ENCODE data around the gene MTCL3.

MTCL3 gene

GRCh38 chr6:127459231-127459641 lies 59.9 kb downstream of the MTCL3 start, which contains the start of gene KIAA0408:
KIAA0408 (minus strand) TSS chr6:127459389; CDS start chr6:127453981, 5,408 bp downstream.
- Histone ChIP-seq H3K9me3 (replicated peaks; ENCODE audit: control insufficient read depth, insufficient read depth, low read length) (no peaks in the 10 kb centered on the region), H3K36me3 (ENCODE audit: control insufficient read depth in 2 of 2, extremely low read depth in 1 of 2, insufficient read depth in 2 of 2, low read length in 2 of 2) (no peaks in the 10 kb centered on the region), H3K27ac (ENCODE audit: insufficient read depth, low read depth, low read length) (no peak within 1 kb of the TSS), H3K4me3 (replicated peaks in 1 of 3; ENCODE audit: insufficient read depth in 1 of 3, low read depth in 1 of 3, low read length in 3 of 3) (no peak within 1 kb of the TSS), H3K4me1 (ENCODE audit: control insufficient read depth, extremely low read depth, insufficient read depth, low read length) (no peaks in the 10 kb centered on the region), H3K79me2 (ENCODE audit: control insufficient read depth, insufficient read depth, low read length) (no peaks in the 10 kb centered on the region), H2AFZ (ENCODE audit: low read depth, low read length) (no peak within 1 kb of the TSS), H3K9ac (replicated peaks; ENCODE audit: extremely low read depth, insufficient read depth, low read length) (no peak within 1 kb of the TSS), H3K4me2 (ENCODE audit: insufficient read depth, low read length) (no peak within 1 kb of the TSS), H3K9me1 (replicated peaks; ENCODE audit: control insufficient read depth, extremely low read depth, insufficient read depth, low read length) (no peaks in the 10 kb centered on the region), H3K27me3 (ENCODE audit: control insufficient read depth in 2 of 2, insufficient read depth in 2 of 2, low read length in 2 of 2) (peaks cover 0 to 5% of the 10 kb centered on the region in 2 experiments), H4K20me1 (replicated peaks; ENCODE audit: control insufficient read depth, extremely low read depth, insufficient read depth, low read length) (no peaks in the 10 kb centered on the region)
- POLR2A ChIA-PET, result no interaction called here
- dilution Hi-C loops (cut with MboI; ENCODE audit: extremely low pct_ligation_motif_present, low sequenced_read_pairs), result no loop called here
- FAIRE-seq (no peak), DNase-seq (ENCODE audit: low read depth, low spot score) (peak; percentile 23)
- no peak for TF ChIP-seq EZH2 (IDR thresholded peaks at IDR 0.05; ENCODE audit: borderline replicate concordance, low read depth, low read length, severe bottlenecking)
- BruUV-seq (replicated peaks), result no TSS peak
- intact Hi-C loops (cut with micrococcal nuclease), result no loop called here
- CTCF ChIA-PET, result interaction anchor here (1.0 to 2.8 kb wide), 8 partner anchors 11 to 181 kb away, joined by 3 to 21 read pairs (median 4); no protein-coding TSS in a partner anchor

GRCh38 chr6:127458817-127459216 lies 60.3 kb downstream of the MTCL3 start:
- TF ChIP-seq, protein P1, sequence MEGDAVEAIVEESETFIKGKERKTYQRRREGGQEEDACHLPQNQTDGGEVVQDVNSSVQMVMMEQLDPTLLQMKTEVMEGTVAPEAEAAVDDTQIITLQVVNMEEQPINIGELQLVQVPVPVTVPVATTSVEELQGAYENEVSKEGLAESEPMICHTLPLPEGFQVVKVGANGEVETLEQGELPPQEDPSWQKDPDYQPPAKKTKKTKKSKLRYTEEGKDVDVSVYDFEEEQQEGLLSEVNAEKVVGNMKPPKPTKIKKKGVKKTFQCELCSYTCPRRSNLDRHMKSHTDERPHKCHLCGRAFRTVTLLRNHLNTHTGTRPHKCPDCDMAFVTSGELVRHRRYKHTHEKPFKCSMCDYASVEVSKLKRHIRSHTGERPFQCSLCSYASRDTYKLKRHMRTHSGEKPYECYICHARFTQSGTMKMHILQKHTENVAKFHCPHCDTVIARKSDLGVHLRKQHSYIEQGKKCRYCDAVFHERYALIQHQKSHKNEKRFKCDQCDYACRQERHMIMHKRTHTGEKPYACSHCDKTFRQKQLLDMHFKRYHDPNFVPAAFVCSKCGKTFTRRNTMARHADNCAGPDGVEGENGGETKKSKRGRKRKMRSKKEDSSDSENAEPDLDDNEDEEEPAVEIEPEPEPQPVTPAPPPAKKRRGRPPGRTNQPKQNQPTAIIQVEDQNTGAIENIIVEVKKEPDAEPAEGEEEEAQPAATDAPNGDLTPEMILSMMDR (IDR thresholded peaks at IDR 0.05; ENCODE audit: extremely low read depth in 1 of 2, insufficient read depth in 1 of 2, low read depth in 1 of 2, low read length in 2 of 2), result no peak
- TF ChIP-seq MYC (IDR thresholded peaks at IDR 0.05; ENCODE audit: low read depth, low read length) (no peak), MAX (IDR thresholded peaks at IDR 0.05; ENCODE audit: insufficient read depth, insufficient read length) (no peak), POLR2AphosphoS5 (IDR thresholded peaks at IDR 0.05; ENCODE audit: insufficient read depth, low read depth, low read length) (no peak), FOS (IDR thresholded peaks at IDR 0.05; ENCODE audit: borderline replicate concordance, insufficient read depth, low read length) (no peak)
- no peaks in the 10 kb centered on the region for H3K9me1 ChIP-seq (replicated peaks; ENCODE audit: control insufficient read depth, extremely low read depth, insufficient read depth, low read length)
- dilution Hi-C loops (cut with MboI; ENCODE audit: extremely low pct_ligation_motif_present, low sequenced_read_pairs), result no loop called here
- no peak overlapping the region for H3K4me2 ChIP-seq (ENCODE audit: insufficient read depth, low read length)
- intact Hi-C loops (cut with micrococcal nuclease), result no loop called here
- ChIA-PET CTCF (interaction anchor here (1.2 to 2.8 kb wide), 6 partner anchors 11 to 158 kb away, joined by 3 to 21 read pairs (median 4); no protein-coding TSS in a partner anchor), POLR2A (no interaction called here)
- H3K27me3 ChIP-seq (ENCODE audit: control insufficient read depth in 2 of 2, insufficient read depth in 2 of 2, low read length in 2 of 2), result peaks cover 0 to 5% of the 10 kb centered on the region in 2 experiments
- no peak overlapping the region for H3K9ac ChIP-seq (replicated peaks; ENCODE audit: extremely low read depth, insufficient read depth, low read length)
- H3K4me1 ChIP-seq (ENCODE audit: control insufficient read depth, extremely low read depth, insufficient read depth, low read length), result no peaks in the 10 kb centered on the region
- BruUV-seq (replicated peaks), result no TSS peak
- H3K36me3 ChIP-seq (ENCODE audit: control insufficient read depth in 2 of 2, extremely low read depth in 1 of 2, insufficient read depth in 2 of 2, low read length in 2 of 2), result no peaks in the 10 kb centered on the region
- no peaks in the 10 kb centered on the region for H3K79me2 ChIP-seq (ENCODE audit: control insufficient read depth, insufficient read depth, low read length)
- no peak overlapping the region for H3K4me3 ChIP-seq (replicated peaks in 1 of 3; ENCODE audit: insufficient read depth in 1 of 3, low read depth in 1 of 3, low read length in 3 of 3)
- DNase-seq (ENCODE audit: low read depth, low spot score) (no peak), FAIRE-seq (no peak)
- H3K9me3 ChIP-seq (replicated peaks; ENCODE audit: control insufficient read depth, insufficient read depth, low read length), result no peaks in the 10 kb centered on the region
- H3K27ac ChIP-seq (ENCODE audit: insufficient read depth, low read depth, low read length), result no peak overlapping the region
- no peak overlapping the region for H2AFZ ChIP-seq (ENCODE audit: low read depth, low read length)
- H4K20me1 ChIP-seq (replicated peaks; ENCODE audit: control insufficient read depth, extremely low read depth, insufficient read depth, low read length), result no peaks in the 10 kb centered on the region
